HG02938 (cell line): ENCODE data around the gene UNC5C.

ENCODE experiments used
- ATAC-seq: cut with Tn5 transposase; IDR thresholded peaks from one replicate; pipeline ENCODE4 v1.9.1; 2021; ENCODE audit warnings: mild to moderate bottlenecking, moderate library complexity; ENCODE audit not compliant: unreplicated experiment

Gene UNC5C

DNA sequence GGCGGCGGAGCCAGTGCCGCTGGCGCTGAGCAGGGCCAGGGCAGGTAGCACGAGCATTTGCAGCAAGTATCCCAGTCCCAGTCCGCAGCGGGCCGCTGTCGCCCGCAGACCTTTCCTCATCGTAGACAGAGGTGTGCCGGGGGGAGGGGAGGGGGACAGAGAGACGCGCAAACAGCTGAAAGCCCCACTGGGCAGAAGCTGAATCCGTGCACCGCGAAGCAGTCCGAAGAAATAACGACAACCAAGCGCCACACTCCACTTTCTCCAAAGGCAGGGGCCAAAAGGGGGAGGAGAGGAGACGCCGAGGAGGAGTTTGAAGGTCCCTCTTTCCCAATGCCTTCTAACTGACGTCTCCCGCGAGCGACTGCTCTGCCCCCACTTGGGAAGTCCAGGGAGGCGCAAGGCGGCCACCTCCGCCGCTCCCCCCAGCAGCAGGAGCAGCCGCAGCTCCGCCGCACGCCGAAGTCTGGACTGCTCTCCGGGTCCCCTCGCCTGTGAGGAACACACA, at the start of gene UNC5C:
TSS of gene UNC5C (minus strand) at position 236 of the 508 bp plus-strand sequence.
- ATAC-seq = no peak

DNA sequence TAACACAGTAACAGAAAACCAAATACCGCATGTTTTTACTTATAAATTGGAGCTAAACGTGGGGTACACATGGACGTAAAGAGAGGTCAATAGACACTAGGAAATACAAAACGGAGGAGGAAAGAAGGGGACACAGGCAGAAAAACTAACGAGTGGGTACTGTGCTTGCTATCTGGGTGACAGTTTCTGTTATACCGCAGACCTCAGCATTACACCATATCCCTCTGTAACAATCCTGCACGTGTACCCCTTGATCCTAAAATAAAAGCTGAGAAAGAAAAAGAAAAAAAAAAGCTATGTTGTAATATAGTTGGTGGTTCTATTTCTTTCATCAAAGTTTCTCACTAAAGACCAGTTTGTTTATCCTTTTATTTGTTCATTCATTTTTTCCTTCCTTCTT, 47.9 kb upstream of the UNC5C start:
- no peak for ATAC-seq

DNA sequence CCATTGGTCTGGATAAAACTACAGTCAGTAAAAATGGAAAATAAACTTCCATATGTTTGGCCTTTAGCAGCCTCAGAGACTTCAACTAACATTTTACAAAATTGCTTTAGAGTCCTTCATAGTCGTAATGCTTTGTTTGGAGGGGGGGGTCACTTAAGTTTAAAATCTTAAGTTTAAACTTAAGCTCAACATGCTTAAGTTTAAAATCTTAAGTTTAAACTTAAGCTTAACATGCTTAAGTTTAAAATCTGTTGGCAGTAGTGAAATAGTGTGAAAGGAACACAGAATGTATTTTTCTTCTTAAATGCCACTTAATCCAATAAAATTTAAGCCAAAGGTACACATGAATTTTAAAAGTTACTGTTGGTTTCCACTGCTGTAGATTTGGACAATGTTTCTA, 45.9 kb upstream of the UNC5C start:
- no peak for ATAC-seq

DNA sequence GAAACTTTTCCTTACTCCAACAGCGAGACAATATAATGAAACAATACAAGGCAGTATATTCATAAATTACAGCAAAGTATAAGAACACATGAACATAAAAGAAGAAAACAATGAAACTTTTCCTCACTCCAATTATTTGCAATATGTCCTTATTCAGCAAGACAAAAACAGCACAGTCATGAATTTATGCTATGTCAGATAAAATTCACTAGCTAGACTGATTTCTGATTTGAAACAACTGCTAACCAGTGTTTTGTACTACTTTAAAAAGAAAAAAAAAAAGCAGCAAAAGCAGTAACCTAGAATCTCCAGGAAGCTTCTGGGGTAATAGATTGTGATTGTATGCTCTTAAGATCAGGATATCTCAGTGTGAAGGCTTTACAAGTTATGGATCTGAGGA, 45.2 kb upstream of the UNC5C start:
- no peak for ATAC-seq

DNA sequence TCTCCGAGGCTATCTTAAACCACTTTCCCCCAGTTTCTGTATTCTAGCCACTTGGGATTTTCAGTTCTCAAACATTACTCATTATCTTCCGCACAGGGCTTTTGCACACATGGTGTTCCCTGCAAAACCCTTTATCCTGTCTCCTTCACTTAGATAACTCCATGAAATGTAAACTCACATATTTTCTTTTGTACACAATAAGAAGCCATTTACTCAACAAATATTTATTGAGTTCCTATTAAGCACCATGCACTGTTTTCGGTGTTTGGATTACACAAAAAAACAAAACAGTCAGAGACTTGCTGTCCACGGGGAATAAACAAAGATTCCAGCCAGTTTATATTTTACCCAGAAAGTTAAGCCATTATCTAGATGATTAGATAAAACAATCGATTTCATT, 42.5 kb upstream of the UNC5C start:
- no peak for ATAC-seq

DNA sequence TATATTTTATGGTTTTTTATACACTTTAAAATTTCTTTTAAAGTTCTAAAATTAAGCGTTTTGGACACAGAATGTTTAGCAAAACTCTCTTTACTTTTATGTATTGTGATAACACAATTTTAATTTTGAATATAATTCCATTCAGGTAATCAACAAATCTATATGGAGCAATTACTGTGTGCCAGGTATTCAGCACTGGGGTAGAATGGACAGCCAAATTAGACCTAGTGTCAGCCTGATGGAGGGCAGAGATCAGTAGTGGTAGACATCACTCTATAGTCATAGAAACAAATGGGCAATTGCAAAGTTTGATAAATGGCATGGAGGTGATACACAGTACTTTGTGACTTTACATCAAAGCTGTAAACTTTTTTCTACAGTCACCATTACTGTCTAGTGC, 41.8 kb upstream of the UNC5C start:
- ATAC-seq = no peak

DNA sequence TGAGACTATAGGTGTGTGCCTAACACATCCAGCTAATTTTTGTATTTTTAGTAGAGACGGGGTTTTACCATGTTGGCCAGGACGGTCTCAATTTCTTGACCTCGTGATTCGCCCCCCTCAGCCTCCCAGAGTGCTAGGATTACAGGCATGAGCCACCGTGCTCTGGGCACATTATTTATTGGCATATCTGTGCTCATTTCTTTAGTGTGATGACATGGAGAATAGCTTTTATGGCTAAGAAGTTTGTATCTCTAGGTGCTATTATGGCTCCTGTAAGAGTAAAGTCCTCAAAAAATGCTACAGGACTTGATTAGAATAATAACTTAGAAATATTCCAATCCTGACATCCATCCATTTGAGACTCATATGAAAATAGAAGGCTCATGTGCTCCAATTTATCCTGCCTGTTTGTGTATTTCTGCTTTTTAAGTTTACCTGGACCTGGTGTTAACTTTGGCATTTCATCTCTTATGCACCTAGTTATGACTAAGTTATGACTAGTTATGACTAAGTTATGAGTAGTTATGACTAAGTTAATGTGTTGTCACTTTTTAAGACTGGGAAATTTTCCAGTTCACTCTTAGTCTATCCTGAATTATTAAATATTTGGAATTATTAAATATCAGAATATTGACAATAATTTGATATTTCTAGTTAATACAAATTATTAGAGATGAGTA, 36.4 kb upstream of the UNC5C start:
- no peak for ATAC-seq

DNA sequence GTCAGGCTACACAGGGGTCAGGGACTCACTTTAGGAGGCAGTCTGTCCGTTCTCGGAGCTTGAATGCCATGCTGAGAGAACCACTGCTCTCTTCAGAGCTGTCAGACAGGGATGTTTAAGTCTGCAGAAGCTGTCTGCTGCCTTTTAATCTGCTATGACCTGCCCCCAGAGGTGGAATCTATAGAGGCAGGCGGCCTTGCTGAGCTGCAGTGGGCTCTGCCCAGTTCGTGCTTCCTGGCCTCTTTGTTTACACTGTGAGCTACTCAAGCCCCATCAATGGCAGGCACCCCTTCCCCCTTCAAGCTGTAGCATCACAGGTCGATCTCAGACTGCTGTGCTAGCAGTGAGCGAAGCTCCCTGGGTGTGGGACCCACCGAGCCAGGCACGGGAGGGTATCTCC, 31.5 kb upstream of the UNC5C start:
- no peak for ATAC-seq

DNA sequence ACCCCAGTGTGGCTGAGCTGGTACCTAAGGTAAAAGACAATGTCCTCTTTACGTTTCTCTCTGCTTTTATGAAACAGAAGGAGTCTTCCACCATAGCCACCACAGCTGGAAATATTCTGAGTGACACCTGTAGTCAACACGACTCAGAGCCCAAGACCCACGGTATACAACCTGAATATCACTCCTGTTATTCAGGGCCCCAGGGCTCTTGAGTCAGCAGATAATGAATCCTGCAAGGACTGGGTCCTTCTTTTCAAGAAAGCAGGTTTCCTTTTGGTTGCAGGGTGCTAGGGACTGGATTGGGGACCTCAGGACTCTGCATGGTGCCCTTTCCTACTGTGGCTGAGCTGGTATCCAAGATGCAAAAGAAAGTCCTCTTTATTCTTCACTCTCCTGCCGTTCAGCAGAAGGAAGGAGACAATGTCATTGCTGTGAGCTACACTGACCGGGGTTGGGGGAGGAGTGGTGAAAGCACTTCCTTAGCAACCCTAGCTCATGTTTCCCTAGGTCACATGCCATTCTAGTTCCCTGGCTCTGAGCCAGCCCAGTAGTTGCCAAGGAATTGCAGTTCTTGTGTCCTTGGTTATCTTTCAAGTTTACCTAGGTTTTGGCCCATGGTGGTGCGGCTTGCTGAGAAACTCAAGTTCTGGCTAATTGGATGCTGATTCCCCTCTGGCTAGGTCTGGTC, 23.7 kb upstream of the UNC5C start:
- ATAC-seq = no peak

DNA sequence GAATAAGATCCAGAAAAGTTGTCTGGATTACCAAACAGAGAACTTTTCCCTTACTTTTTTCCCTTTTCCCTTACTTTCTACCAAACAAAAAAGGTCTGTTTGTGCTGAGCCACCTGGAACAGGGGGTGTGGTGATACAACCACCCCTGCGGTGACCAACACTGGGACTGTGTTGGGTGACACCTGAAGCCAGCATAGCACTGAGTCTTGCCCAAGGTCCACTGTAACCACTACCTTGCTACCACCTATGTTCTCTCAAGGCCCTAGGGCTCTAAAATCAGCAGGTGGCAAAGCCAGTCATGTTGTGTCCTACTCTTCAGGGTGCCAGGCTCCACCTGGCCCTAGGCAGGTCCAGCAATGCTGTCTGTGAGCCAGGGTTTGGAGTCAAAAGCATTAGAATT, 22.8 kb upstream of the UNC5C start:
- ATAC-seq = no peak

DNA sequence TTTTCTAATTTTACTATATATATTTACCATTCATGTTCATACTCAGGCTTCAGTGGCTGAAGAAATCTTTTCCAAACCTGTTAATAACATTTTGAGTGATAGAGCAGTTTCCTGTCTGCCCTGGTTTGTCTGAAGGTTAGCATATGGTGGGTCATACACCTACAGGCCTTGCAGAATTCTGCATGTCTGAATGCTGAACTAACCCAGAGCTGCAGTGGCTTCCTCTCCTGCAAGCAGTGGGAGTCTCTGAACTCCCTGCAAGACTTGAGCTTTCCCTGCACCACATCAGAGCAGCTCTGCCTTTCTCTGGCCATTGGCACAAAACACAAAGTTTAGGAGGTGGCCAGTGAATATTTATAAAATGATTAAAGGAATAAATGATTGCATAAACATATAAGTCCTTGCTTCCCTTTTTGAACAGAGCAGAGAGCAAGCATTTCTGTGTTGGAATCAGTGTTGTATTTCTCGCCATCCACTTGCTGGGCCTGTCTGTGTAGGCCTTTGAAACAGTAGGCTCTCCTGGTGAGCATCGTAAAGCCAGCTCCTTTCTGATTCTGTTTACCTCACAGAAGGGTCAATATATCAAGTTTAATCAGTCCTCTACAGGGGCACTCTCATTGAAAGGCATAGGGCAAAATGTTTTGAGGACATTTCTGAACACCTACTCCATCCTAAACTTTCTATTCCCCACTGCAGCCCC, 15.0 kb upstream of the UNC5C start:
- no peak for ATAC-seq

DNA sequence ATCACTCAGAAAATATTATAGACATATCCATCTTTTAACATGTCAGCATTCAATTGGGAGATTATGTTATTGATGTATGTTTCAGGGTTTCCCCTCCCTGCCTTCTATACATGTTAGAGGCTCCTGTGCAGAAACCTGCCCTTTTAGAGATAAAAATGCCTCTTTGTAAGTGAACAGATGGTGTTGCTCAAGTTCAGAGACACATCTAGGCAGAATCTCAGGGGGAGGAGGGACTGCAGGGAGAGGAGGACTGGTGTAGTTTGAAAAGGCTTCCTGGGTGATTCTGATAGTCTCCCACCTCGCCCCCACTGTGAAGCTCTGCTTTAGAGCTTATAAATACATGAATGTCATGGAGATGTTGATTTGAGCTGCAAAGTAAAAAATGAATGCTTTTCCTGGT, 12.0 kb upstream of the UNC5C start:
- no peak for ATAC-seq

DNA sequence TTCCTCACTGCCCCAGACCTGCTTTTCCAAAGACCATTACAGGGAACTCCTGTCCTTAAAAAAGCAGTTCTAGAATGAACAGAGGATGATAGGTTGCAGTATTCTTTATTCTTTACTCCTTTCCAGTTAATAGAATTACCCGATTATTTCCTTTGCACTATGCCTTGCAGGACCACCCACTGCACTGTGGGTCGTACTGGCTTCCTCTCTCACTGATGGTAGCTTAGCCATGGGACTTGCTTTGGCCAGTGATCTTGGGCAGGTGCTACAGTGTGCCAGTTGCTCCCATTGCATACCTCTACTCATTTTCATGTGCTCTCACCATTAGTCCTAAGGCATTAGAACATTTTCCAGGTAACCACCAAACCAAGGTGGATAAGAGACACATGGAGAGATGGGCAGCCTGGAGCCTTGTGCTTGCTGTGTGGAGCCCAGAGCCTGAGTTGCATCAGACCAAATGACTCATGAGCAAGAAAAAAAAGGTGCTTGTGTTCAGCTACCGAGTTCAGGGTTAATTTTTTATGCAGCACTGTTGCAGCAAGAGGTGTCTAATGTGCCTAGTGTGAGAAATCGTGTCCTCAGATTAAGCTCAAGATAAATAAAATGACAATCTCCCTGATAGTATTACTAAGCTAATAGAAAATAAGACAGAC, 7.6 kb upstream of the UNC5C start:
- no peak for ATAC-seq

DNA sequence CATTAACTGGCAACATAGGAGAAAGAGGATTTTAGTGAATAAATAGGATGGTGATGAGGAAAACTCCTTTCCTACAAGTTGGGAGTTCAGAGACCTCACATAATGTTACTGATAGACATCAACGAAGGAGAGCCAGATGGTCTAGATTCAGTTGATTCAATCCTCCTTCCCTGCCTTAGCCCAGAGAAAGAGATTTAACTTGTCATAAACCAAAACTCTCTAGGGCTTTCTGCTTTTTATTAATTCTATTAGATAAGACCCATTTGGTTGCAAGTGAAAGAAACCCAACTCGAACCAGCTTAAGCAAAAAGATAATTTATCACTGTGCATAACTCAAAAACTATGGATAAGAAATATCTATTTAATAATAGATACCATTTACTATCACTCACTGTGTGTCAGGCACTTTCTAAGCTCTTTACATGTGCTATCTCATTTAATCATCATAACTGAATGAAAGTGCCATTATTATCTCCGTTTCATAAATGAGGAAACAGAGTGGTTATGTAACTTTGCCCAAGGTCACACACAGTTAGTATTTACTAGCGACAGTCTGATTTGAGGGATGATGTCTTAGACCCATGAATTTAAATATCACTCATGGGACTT, 4.3 kb upstream of the UNC5C start:
- ATAC-seq = no peak

DNA sequence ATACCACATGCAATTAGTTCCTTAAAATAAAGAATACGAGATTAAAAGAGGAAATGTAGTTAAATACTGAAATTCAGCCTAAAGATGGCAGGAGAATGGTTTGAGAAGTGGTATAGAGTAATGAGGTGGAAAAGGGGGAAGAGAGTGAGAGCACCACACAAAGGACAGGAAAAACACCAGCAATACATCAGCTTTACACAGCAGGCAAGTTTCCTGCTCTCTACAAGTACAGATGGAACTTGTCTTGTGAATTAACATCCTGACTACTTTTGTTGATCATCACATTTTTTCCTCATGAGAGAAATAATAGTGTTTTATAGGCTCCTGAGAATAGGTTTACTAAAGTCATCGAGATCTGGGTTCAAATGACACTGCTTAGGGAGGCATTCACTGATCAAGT, 2.9 kb upstream of the UNC5C start:
- no peak for ATAC-seq

DNA sequence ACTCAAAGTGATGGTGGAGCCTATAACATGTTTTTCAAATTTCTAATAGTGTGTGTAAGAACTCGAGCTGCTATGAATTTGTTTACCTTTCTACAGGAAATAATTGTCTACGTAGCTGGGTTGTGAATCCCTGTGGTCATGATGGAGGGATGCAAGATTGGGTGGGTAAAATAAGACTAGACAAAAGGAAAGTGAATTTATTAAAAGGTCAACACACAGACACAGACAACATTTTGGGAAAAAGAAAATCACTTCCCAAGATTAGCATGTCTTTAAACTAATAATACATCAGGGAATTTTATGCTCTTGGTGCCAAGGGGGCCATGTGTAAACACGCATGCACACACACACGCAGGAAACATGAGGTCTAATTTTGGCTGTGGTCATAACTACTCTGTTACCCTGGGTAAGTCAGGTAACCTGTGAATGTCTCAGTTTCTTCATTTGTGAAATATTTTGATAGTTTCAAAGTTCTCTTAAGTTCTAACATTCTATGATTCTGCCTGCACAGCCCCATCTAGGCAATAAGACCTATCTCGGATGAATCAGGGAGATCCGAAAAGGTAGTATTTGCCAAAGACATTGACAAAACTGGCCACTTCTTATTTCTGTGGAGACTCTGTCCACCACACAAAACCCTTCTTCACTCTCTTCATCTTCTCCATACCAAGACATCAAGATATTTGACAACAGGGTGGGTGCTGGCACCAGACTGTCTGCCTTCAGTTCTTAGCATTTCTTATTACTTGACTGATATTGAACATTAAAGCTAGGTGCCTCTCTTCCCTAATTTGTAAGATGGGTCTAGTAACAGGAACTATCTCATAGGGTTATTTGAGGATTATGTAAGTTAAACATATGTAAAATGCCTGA, 1.6 kb upstream of the UNC5C start:
- ATAC-seq = no peak

DNA sequence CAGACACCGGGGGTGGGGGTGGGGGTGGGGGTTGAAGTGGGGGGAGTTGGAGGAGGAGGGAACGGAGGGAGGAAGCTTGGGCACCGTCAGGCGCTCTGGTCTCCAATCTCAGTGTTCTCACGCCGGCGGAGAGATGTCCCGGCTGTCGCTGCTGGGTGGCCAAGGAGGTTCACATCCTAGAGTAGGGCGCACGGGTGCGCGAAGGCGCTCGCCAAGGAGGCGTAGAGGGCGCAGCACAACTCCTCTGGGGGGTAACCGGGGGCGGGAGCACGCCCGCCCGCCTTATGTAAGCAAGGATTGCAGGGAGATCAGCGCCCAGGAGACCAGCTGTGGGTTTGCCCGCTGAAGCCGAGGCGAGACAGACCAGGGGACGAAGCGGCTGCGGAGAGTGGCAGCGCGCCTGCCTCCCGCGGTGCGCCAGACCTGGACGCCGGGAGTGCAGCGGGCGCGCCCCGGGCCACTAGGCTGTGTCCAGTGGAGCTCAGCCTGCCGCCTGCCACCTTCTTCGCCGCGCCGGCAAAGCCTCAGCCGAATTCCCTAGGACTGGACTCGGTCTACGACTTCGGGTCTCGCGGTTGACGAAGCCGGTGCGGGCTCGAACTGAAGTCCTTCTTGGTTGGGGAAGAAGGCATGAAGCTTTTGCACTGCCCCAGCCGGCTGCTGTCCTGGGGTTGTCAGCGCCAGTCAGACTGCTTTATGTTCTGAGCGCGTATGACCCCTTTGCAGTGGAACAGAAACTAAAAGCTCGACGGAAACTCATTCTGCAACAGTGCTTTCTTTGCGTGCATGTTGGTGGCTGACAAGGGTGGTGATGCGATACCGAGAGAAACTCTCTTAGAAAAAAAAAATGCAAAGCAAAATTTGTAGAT, 707 bp upstream of the UNC5C start:
- peak; percentile 97 for ATAC-seq

DNA sequence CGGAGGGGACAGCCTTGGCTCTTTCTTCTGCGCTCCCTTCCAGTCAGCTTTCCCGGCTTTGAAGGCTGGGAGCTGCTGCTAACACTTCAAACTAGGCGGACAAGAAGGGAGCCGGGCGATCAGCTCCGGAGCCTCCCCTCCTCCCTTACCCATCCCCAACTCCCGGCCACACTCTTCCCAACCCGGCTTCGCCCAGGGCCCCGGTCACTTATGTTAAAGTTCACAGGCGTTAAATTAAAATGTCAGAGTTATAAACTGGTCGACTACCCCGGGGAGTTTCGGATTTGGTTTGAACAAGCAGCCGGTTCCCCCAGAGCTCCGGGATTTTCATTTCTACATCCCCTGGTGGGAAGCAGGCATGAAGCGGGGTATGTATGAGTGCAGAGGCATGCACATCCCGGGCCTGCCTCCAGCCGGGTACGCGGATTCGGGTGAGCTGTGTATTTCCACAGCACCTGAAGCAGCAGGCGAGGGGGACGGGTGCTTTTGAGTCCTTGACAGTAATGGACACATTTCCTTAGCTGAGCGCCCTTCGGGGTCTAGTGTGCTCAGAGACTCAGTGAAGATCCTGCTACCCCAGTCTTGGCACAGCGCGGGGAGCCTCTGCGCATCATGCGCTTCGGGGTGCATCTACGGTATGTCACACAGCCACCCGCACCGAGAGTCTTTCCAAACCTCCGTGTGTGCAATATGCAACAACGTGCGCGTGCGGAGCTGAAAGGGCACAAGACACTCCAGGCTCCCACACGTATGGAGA, 880 bp downstream of the UNC5C start:
- ATAC-seq = no peak
